HuH-7 (cell line): ENCODE measurements around the gene LRCOL1.

Experiments used
- DNase-seq: peaks from one replicate; pipeline ENCODE4 v3.0.0; 2011; ENCODE audit warnings: low spot score

The LRCOL1 gene

DNA sequence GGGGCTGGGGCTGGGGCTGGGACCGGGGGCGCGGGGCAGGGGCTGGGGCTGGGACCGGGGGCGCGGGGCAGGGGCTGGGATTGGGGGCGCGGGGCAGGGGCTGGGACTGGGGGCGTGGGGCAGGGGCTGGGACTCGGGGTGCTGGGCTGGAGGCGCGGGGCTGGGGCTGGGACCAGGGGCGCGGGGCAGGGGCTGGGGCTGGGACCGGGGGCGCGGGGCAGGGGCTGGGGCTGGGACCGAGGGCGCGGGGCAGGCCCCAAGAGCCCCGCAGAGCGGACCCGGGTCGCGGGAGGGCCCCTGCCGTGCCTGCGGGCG is 8.6 kb upstream of the LRCOL1 start:
- DNase-seq, result no peak

DNA sequence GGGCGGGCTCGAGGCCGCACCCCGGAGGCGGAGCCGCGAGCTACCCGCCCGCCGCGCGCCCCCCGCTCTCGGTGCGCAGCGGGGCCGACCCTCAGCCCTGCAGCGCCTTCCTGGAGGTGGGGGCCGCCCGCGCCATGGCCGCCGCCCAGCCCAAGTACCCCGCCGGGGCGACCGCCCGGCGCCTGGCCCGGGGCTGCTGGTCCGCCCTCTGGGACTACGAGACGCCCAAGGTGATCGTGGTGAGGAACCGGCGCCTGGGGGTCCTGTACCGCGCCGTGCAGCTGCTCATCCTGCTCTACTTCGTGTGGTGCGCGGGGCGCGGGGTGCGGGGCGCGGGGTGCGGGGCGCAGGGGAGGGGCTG is 8.3 kb upstream of the LRCOL1 start, which contains the start of gene P2RX2:
P2RX2 (plus strand) TSS at position 94 of the 361 bp plus-strand sequence; CDS start at position 135, 41 bp downstream.
- no peak for DNase-seq

DNA sequence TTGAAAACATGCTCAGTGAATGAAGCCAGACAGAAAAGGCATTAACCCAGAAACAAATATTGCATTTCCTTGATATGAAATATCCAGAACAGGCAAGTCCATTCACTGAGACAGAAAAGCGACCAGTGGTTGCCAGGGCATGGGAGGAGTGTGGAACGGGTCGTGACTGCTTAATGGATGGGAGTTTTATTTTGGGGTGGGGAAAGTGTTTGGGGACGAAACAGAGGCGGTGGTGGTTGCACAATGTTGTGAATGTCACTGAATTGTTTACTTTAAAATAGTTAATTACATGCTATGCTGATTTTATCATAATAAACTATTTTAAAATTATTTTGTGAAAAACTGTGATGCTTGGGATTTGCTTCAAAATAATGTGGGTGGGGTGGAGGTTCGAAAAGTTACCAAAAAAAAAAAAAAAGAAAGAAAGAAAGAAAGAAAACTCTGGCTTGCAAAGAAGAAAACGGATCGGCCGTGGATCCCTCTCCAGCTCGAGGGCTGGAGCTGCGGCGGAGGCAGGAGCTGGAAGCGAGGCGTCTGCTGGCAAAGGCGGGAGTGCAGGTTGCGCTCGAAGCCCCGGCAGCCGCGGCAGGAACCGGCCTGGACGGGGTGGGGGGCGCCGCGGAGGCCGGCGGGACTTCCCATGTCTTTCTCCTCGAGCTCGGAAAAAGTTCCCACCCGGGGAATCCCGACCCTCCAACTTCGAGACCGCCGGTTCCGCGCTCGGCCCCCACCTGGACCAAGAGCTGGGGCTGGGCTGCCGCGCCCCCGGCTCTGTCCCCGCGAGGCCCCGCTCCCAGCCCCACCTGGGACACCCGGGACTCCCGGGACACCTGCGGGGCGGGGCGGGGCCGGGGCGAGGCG is 7.7 kb upstream of the LRCOL1 start:
- DNase-seq, result no peak

DNA sequence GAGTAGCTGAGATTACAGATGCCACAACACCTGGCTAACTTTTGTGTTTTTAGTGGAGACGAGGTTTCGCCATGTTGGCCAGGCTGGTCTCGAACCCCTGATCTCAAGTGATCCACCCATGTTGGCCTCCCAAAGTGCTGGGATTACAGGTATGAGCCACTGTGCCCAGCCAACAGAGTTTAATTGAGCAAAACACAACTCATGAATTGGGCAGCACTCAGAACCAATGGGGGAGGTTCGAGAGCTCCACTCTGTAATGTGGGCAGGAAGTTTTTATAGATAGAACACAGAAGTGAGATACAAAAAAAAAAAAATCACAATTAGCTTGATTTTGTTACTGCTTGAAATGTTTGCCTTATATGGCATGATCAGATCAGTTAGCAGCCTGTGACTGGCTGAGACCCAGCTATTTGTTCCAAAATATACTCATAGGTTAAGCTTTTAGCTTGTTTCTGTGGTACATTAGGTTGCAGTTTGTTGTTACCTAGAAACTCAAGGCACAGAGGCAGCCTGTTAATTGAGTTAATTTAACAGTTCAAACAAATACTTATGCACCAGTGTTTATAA is 6.8 kb upstream of the LRCOL1 start:
- no peak for DNase-seq

DNA sequence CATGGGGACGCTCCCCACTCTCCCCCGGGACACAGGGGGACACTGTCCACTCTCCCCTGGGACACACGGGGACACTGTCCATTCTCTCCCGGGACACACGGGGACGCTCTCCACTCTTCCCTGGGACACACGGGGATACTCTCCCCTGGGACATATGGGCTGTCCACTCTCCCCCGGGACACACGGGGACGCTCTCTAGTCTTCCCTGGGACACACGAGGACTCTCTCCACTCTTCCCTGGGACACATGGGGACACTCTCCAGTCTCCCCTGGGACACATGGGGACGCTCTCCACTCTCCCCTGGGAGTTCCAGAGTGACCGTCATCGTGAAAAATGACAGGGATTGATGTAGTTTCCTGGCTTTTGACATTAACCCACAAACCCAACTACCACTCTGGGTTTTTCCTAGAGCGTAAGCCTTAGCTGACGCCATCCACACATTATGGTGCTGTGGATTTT is 5.2 kb upstream of the LRCOL1 start:
- no peak for DNase-seq

DNA sequence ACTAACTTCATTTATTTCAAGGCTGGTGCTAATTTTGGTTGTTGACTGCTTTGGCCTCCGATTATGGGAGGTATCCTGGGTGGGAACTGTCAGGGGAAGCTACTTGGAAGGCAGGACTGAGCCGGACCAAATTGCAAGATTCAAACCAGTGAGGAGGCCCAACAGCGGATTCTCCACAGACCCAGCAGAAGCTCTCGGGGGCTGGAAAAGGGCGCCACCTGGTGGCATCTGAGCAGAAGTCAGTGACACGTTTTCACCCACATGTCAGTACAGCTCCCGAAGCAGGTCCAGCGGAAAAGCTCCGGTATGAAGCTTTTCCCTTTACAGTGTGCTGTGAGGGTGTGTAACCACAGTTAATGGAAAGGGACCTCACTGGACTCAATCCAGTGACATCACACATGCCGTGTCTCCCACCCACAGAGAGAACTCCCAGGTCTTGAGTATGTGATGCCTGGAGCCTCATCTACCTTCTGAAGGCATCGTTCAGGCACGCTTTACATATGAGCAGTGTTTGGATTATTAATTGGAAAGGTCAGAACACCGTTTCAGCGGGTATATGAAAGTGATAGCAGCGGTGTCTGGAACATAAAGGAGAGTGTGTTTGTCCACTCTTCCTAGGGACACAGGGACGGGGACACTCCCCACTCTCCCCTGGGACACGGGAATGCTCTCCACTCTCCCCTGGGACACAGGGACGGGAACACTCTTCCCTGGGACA is 4.6 kb upstream of the LRCOL1 start:
- peak; percentile 88 for DNase-seq

DNA sequence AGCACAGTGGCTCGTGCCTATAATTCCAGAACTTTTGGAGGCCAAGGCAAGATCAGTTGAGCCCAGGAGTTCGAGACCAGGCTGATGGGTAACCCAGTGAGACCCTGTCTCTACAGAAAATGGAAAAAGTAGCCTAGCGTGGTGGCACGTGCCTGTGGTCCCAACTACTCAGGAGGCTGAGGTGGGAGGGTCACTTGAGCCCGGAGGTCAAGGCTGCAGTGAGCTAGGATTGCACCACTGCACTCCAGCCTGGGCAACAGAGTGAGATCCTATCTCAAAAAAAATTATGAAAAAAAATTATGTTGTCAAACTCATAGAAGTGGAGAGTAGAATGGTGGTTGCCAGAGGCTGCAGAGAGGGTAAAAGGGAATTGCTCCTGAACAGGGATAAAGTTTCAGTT is 3.6 kb upstream of the LRCOL1 start:
- DNase-seq, result no peak

DNA sequence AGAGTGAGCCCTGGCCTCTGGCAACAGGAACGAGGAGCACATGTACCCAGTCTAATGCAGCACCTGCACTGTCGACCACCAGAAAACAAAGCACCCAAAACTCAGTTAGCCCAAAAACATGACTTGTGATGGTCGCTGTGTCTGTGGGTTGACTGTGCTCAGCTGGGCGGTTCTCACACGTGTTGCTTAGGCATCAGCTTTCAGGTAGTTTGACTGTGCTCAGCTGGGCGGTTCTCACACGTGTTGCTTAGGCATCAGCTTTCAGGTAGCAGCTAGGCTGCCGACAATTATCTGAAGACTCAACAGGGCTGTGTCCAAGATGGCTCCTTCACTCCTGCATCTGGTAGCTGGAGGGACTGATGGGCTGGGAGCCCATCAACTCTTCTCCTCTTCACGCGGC is 1.2 kb upstream of the LRCOL1 start:
- DNase-seq, result no peak

DNA sequence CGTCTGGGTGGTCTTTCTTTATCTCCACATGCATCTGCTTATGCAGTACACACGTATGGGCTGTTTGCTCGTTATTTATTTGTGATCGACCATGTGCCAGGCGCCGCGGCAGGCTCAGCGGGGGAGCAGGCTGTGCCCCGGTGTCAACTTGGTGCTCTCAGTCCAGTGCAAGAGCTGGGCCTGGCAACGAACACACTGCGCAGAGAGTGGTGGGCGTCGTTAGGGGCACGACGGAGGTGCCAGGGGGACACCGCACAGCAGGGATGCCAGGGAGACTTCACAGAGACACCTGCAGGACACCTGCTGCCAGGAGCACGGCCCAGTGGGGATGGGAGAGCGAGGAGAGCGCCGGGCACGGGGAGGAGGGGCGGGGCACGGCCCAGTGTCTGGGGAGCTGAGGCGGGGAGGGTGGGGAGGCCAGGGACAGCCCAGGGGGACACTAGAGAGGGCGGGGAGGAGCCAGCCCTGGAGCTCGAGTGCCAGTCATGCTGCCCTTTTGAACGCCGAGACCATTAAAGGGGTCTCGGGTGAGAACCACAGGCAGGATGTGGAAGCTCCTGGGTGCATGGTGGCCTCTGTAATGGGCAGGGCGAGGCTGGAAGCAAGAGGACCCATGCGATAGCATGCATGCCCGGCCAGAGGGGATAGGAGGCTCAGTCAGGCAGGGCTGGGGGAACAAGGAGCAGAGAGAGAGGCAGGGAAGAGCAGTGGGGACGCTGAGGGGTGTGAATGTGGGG is 652 bp upstream of the LRCOL1 start:
- no peak for DNase-seq

DNA sequence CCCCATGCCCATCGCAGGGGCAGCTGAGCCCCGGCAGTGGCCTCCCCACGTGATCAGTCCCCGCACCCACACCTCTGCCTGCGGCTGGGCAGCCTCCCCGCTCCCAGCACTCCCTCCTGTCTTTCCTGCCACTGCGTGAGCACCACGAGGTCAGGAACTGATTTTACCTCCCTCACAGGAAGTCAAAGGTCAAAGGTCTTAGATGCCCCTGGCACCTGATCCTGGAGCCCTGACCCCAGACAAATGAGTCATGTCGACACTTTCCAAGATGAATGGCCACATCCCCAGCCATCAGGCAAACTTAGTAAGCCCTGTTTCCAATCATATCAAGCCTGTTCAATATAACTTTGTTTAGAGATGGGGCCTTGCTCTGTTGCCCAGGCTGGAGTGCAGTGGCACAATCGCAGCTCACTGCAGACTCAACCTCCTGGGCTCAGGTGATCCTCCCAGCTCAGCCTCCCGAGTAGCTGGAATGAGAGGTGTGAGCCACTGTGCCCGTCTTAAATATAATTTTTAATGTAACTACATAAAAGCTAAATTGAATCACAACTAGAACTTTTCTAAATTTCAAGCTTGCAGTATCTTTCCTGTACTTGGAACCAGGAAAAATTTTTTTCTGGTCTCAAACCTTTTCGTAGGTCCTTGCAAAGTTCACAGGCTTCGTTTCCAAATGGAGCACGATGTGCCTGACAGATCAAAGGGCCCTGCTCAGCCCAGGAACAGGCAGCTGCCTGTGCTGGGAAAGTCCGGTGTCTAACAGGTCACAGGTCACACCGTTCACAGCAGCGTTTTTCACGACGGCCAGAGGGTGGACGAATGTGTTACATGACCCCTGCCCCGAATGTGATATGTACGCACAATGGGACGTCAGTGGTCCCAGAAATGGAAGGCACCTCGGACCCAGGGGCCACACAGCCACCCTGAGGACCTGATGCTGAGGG is 1.9 kb downstream of the LRCOL1 start:
- peak; percentile 56 for DNase-seq

DNA sequence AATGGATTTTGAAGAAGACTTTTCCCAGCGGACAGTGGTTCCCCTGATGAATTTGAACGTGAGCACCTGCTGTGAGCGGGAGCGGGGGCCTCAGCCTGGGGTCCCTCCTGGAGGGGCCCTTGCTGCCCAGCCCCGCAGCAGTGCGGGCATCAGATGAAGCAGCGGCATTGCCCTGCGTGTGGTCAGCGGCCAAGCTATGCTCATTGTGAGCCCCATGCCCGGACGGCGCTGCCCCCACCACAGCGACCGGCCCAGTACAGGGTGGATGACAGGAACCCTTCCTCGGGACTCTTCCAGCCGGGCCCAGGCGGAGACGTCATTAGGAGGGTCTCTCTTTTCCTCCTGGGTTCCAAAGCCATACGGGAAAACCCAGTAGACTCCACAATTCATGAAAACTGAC is 3.5 kb downstream of the LRCOL1 start:
- no peak for DNase-seq

DNA sequence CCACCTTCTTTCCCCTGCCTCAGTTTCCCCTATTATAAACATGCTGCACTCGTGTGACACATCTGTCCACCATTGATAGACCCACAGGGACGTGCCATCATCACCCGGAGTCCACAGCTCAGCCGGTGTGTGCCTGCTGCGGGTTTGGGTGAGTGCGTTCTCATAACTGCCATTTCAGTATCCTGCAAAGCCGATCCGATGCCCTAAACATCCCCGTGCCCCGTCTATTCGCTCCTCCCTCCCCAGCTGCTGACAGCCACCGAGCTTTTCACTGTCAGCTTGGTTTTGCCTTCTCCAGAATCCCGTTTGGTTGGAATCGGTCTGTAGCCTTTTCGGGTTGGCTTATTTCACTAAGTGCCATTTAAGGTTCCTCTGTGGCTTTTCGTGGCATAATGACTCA is 3.9 kb downstream of the LRCOL1 start:
- DNase-seq, result no peak

DNA sequence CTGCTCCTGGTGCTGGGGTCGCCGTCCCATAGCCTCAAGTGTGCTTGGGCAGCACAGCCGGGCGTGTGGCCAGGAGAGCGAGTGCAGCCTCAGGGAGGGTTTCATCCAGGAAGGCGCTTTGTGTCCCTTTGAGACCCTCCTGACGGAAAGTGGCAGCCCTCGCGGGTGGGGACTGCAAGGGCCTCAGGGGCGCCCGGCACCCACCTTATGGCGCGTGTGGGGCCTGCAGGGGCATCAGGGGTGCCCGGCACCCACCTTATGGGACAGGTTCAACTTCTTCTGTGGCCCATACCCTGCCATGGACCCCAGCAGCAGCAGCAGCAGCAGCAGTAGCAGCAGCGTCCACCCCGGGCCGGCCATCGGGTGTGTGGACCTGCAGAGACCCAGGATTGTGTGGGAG is 4.5 kb downstream of the LRCOL1 start:
- DNase-seq, result no peak

DNA sequence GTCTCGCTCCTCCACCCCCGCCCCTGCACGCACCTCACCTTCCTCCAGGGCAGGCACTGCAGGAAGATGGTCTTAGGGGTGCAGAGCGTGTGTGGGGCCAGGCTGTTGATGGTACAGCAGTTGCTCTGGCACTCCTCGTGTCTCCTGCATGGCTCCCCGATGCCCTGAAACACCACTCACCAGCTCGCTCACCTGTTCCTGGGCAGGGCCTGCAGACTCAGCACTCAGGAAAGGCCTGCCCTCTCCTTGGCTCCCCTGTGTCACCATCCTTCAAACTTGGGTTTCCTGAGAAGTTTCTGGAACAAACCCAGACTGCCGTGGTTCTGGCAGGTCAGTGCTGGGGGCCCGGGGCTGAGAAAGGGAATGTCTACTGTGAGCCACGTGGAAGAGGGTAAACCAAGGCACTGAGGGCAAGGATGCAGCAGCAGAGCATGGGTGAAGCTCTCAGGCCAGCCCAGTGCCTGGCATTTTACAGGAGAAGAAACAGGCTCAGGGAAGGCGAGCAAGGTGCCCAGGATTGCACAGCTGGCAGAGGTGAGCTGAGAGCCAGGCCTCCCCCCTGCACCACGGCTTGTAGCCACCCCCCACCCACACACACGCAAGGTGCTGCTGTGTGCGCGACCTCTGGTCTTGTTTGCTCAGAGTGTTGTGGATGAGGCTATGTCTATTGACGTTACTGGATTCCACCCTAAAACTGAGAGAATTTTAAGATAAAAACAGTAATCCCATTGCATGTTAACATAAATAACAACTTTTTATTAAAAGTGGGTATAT is 5.5 kb downstream of the LRCOL1 start:
- DNase-seq, result no peak

DNA sequence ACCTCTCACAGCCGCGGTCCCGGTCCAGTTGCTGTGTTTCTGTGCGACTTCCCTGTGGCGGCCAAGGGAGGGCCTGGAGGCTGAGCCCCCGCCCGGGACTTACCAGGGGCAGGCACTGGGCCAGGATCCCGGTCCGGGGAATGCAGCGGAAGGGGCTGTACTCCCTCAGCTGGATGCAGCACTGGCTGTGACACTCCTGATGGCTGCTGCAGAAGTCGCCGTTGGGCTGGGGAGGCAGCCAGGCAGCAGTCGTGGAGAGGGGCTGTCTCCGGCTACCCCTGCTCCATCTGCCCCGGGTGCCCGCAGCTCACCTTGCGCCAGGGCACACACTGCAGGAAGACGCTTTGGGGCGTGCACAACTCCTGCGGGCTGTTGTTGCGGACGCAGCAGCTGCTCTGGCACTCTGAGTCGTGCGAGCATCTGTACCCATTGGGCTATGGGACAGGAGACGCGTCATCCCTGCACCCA is 6.2 kb downstream of the LRCOL1 start:
- DNase-seq, result no peak

DNA sequence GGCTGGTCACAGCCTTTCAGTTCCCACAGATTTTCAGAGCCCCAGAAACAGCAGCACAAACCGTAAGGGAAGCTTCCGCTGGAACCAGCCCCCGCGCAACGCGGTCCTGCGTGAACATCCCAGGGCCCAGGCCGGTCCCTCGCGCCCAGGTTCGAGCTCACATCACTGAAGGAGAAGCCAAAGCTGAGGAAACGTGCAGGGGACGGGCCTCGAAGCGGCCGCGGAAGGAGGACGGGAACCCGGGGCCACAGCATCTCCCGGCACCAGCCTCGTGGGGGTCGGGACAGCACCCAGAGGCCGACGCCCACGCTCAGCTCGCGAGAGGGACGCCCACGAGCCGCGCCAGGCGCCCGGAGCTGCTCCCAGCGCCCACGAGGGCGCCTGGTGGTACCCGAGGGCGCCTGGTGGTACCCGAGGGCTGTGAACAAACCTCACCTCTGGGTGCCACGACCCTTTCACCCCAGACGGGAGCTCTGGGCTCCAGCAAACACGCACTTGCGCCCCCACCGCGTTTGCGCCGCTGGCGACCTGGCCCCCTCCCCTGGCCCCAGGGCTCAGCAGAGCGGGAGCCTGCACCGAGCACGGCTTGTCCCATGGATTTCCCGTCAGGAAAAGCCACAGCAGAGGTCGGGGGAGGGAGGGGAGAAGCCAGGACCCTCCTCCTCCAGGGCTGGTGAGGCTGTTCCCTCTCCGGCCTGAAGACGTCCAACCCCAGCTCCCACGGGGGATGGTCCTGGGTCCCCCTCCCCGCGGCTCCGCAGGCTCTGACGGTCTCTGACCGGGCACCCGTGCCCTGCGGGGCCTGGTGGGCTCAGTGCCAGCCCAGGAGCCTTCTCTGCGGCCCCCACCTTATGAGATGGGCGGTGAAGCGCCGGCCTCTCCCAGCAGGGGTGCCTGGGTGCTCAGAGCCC is 6.9 kb downstream of the LRCOL1 start:
- DNase-seq, result no peak

DNA sequence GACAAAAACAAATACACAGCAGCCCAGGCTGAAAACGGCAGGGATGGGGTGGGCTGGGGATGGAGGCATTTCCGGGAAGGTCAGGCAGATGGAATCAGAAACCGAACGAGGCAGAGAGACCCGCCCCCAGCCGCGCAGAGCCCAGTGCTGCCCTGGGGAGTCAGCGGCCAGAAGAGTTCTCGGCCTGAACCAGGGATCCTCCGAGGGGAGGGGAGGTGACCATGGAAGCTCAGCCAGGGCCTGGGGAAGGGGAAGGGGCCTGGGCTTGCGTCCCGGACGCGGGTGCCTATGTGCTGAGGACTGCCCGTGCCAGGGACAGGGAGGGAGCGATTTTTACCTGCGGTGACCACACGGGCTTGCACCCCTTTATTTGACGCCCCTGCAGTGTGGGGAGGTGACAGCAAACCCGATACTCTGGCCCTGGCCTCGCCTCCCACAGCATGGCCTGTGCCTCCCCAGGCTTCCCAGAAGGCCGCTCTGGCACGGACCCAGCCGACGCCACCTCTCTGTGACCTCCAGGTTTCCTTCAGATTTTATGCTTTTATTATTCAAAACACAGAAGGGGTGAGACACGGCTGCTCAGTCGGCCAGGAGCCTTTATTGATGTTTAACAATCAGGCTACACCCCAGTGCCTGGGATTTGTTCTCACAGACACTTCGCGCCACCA is 7.7 kb downstream of the LRCOL1 start:
- no peak for DNase-seq

DNA sequence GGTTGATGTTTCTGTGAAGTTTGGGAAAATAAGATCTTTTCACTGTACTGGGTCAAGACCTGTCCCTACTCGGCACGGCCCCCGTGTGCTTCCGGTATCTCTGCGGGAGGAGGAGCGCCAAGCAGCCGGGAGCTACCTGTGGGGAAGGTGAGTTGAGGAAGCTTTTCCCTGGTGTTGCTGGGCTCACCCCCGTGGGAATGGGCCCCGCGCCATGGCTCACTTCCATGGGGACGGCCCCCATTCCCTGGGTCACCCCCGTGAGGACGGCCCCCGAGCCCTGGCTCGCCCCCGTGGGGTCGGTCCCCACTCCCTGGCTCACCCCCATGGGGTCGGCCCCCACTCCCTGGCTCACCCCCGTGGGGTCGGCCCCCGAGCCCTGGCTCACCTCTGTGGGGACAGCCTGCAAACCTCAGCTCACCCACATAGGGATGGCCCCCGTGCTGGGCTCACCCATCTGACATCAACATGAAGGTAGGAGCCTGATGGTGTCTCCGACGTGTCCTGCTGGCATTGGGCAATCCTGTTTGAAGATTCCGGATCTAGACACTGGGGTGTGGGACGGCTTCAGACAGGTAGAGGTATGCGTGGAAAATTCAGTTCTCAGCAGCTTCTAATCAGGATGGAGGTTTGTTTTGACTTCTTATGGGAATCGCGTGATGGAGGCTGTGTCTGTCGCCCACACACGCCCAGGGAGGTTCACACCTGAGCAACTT is 9.1 kb downstream of the LRCOL1 start:
- DNase-seq, result no peak
